Left colon (tissue), 2 donors: ENCODE data around the gene FKBP11. TPM values are rescaled to one million over a fixed set of nuclear protein-coding genes. Genes with fewer than 3 reads are reported as not detected.
"Not testable (repeated sequence)": the region's sequence is repeated elsewhere in the genome, so short reads cannot be mapped to it uniquely, and the experiment has no call there.

Experiments
- ATAC-seq: fragments of 200-7000 bp; cut with Tn5 transposase; one replicate; pipeline ENCODE4 v1.9.1; 2020; ENCODE audit warnings: mild to moderate bottlenecking, moderate library complexity
- DNase-seq, 2 donors: peaks; one replicate each; pipeline ENCODE4 v3.0.0-alpha.2; 2020
- intact Hi-C, 2 donors: fragments of 100-400 bp; cut with DNase I in 1 of 2; cut with micrococcal nuclease in 1 of 2; formaldehyde crosslinking; loops; one replicate each; pipeline versions ENCODE4 v1.11.2 to v1.14.0; 2022; cut with DNase I, micrococcal nuclease
- total RNA-seq, 2 donors: library from RNA; stranded (reverse); fragmentation: NEBNext Ultra II Directional; extraction: Animal tissue kit (Norgen Biotek cat#: 25700); gene quantifications; one replicate each; pipeline ENCODE4 v1.2.1, GENCODE V29; 2021
- donor health status: DM: no; HTN: no; CAD: no.
- donor health status: DM: yes; HTN: yes; CAD: no.

FKBP11 gene
- total RNA-seq, 2 donors from 2014 or later: 21.3 to 26.9 TPM

DNA sequence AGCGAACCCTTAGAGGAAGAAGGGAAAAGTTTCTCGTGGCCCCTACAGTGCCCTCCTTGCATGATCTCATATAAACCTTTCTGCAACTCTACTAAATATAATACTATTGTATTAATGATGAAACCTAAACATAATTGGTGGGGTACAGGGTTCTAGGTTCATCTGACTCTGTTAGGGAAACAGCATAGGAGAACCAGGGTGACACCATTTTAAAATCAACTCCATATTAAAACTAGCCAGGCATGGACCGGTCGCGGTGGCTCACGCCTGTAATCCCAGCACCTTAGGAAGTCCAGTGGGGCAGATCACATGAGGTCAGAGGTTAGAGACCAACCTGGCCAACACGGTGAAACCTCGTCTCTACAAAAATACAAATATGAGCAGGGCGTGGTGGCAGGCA is 44.6 kb downstream of the FKBP11 start:
- no peak for ATAC-seq
- DNase-seq: no peak

DNA sequence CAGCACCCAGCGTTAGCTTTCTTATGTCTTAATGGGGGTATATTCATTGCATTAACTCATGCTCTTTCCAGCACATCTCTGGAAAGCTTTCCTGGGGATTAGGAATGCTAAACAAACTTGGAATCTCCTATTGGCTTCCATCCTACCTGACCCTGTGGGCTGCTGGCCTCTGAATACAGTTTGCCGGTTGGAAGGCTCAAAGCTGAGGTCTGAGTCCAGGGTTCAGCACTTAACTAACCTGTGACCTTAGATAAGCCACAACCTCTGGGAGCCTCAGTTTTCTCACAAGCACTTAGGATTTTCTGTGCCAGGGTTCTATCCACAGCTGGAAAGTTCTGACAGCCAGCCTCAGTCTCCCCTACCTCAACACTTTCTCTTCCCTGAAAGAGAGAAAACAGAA is 46.7 kb downstream of the FKBP11 start:
- ATAC-seq (no peak), DNase-seq (no peak)
- intact Hi-C loops: no loop called here

More for the DNA sequence above, 44.6 kb downstream of the FKBP11 start:
- intact Hi-C loops: no loop called here

DNA sequence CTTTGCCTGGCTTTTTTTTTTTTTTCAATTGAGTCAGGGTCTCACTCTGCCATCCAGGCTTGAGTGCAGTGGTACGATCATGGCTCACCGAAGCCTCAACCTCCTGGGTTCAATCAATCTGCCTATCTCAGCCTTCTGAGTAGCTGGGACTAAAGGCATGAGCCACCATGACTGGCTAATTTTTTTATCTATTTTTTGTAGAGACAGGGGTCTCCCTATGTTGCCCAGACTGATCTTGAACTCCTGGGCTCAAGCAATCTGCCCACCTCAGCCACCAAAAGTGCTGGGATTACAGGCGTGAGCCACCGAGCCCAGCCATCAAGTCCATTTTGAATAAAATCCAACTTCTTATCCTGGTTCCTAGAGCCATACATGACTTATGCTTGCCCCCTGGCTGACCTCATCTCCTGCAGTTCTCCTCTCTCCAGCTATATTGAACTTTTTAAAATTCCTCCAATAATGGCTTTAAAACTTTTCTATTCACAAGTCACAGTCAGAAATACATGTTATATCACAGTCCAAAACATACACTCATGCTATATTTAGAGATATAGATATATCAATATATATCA is 49.3 kb downstream of the FKBP11 start:
- no peak for ATAC-seq
- intact Hi-C loops: no loop called here
- DNase-seq: no peak

DNA sequence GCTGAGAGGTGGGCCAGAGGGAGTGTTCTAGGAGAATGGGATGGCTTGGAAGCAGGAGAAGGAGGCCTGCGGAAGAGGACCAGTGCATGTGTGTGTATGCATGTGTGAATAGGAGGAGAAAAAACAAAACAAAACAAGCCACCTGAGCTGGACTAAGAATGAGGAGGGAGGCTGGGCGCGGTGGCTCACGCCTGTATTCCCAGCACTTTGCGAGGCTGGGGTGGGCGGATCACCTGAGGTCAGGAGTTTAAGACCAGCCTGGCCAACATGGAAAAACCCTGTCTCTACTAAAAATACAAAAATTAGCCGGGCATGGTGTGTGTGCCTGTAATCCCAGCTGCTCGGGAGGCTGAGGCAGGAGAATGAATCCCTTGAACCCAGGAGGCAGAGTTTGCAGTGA is 51.8 kb downstream of the FKBP11 start:
- intact Hi-C loops, ATAC-seq, DNase-seq: not testable (repeated sequence)

DNA sequence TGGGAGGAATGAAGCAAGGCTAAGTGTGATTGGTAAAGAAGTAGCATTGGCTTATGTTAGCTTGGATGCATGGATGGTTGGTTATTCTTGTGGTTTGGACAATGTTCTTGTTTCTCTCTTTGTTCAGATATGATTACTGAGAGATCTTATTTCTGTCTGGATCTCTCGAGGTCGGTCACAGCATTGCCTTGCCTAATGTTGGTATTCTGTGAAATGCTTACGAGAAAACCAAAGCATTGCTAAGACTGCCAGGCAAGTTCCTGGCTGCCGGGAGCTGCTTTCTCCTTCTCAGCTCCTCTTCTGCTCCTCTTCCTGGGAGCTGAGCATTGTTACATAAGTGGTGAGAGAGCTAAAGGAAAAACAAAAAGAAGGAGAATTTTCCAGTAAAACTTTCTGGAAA is 52.2 kb downstream of the FKBP11 start:
- ATAC-seq: no peak
- no peak for DNase-seq
- intact Hi-C loops: no loop called here

Other genes starting within 250 kb of the FKBP11 start
- 10 to 100 TPM; 16.9 to 19.9 TPM for gene KANSL2, start 243.3 kb downstream of the FKBP11 start, total RNA-seq
- 10 to 100 TPM; 24.8 to 28.4 TPM for gene CCNT1, start 208.8 kb downstream of the FKBP11 start, total RNA-seq
- 100 to 1,000 TPM; 103 to 130 TPM for gene ADCY6, start 136.4 kb downstream of the FKBP11 start, total RNA-seq
- gene CACNB3, start 107.0 kb downstream of the FKBP11 start, total RNA-seq: 10 to 100 TPM; 36.0 to 47.9 TPM
- 10 to 100 TPM; 74.6 to 79.8 TPM for gene DDX23, start 73.3 kb downstream of the FKBP11 start, total RNA-seq
- gene RND1, start 59.6 kb downstream of the FKBP11 start, total RNA-seq: 1 to 10 TPM; 2.1 to 8.6 TPM
- 100 to 1,000 TPM; 271 to 304 TPM for gene ARF3, start 32.0 kb upstream of the FKBP11 start, total RNA-seq
- under 1 TPM; 0.15 to 0.61 TPM for gene WNT10B, start 46.2 kb upstream of the FKBP11 start, total RNA-seq
- not detected for gene WNT1, start 52.8 kb upstream of the FKBP11 start, total RNA-seq
- under 1 TPM in 1 of 2 donors, not detected in 1; 0.06 TPM for gene DDN, start 73.9 kb upstream of the FKBP11 start, total RNA-seq
- 10 to 100 TPM; 52.0 to 53.9 TPM for gene PRKAG1, start 93.3 kb upstream of the FKBP11 start, total RNA-seq
- 10 to 100 TPM; 68.8 to 82.8 TPM for gene KMT2D, start 135.3 kb upstream of the FKBP11 start, total RNA-seq
- not detected for gene RHEBL1, start 144.5 kb upstream of the FKBP11 start, total RNA-seq
- under 1 TPM; 0.31 to 0.50 TPM for gene DHH, start 169.3 kb upstream of the FKBP11 start, total RNA-seq
- 10 to 100 TPM; 44.7 to 49.6 TPM for gene LMBR1L, start 185.4 kb upstream of the FKBP11 start, total RNA-seq
- gene TUBA1B, start 205.9 kb upstream of the FKBP11 start, total RNA-seq: 100 to 1,000 TPM; 298 to 454 TPM